ENCODE measurements around the gene DLX6.

- TF ChIP-seq, protein P1, sequence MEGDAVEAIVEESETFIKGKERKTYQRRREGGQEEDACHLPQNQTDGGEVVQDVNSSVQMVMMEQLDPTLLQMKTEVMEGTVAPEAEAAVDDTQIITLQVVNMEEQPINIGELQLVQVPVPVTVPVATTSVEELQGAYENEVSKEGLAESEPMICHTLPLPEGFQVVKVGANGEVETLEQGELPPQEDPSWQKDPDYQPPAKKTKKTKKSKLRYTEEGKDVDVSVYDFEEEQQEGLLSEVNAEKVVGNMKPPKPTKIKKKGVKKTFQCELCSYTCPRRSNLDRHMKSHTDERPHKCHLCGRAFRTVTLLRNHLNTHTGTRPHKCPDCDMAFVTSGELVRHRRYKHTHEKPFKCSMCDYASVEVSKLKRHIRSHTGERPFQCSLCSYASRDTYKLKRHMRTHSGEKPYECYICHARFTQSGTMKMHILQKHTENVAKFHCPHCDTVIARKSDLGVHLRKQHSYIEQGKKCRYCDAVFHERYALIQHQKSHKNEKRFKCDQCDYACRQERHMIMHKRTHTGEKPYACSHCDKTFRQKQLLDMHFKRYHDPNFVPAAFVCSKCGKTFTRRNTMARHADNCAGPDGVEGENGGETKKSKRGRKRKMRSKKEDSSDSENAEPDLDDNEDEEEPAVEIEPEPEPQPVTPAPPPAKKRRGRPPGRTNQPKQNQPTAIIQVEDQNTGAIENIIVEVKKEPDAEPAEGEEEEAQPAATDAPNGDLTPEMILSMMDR (IDR thresholded peaks at IDR 0.05 in 2 of 3, conservative IDR thresholded peaks at IDR 0.05 in 1 of 3; ENCODE audit: borderline replicate concordance in 1 of 3, insufficient read depth in 1 of 3, low read depth in 2 of 3, low read length in 2 of 3): no peak
- TF ChIP-seq POLR2AphosphoS5 (IDR thresholded peaks at IDR 0.05; ENCODE audit: low read depth, low read length) (no peak), MAX (IDR thresholded peaks at IDR 0.05) (no peak)
Observed at GRCh38 chr7:97001221-97001620, 4.1 kb upstream of the DLX6 start.
